ENCODE data around the gene CYREN. TPM values are rescaled to one million over a fixed set of nuclear protein-coding genes. Genes with fewer than 3 reads are reported as not detected.

The CYREN gene, protein sequence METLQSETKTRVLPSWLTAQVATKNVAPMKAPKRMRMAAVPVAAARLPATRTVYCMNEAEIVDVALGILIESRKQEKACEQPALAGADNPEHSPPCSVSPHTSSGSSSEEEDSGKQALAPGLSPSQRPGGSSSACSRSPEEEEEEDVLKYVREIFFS
- total RNA-seq (2021), result 70.5 and 76.0 TPM in 2 replicates
- percentile 88 among the genes with signal in this experiment for Bru-seq, nascent RNA
- percentile 91 among the genes with signal in this experiment for BruChase-seq, experiment 1, labeled RNA remaining after a 2-hour chase
- percentile 92 among the genes with signal in this experiment for BruChase-seq, experiment 2, labeled RNA remaining after a 6-hour chase
- long read RNA-seq, transcript CYREN-202 (4 exons, 1,738 nt), result major isoform, 18 of 102 reads
- long read RNA-seq, transcript CYREN-209 (4 exons, 596 nt), result minor isoform, 9 of 102 reads
- long read RNA-seq, transcript CYREN-211 (2 exons, 844 nt), result minor isoform, 9 of 102 reads
- long read RNA-seq, partial matches to known transcripts, result 3 of 102 reads
- long read RNA-seq, other reads (novel, unspliced or antisense), result 54 of 102 reads

DNA sequence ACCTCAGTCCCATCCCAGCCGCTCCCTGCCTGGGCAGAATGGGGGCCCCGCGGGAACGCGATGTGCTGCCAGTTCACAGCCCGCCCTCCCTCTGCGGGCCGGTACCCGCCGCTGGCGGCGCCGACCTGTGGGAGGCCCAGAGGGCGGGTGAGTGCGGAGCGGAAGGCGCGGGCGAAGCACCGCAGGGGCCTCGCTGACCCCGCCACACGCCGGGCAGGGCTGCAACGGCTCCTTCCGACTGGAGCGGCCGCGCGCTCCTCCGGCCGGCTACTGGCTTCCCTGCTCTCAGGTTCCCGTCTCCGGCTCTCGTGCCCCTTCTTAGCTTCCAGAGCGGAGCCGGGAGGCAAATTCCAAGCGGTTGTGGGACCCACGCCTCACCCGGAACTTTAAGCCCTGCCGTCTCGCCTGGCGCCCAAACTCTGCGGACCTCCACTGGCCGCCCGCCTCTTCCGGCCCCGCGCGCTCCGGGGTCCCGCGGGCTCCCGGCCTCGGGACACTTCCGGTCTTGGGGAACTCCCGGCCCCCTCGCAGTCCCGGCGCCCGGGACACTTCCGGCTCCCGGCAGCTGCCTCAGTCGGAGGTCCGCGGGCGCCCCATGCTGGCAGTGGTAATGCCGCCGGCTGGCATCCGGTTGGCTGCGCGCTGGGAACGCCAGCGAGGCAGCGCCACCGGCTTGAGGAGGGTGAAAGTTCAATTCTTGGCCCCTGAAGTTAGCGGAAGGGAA is at the start of gene CYREN:
Gene CYREN, minus strand, starts transcription at position 434 of the 724 bp plus-strand sequence. CDS start 1,785 bp downstream, outside the sequence.
- no TSS peak for BruUV-seq (replicated peaks)
- Histone ChIP-seq H3K27ac (peak within 1 kb of the TSS; percentile 81), H3K79me2 (ENCODE audit: low read depth) (peaks cover 28% of the 10 kb centered on the region), H4K20me1 (ENCODE audit: insufficient read depth) (0 out of 2 replicates have a peak, but pooled peaks cover 7% of the 10 kb centered on the region), H3K4me3 (peak within 1 kb of the TSS; percentile 88), H3K9me2 (ENCODE audit: insufficient read depth) (no peaks in the 10 kb centered on the region), H2AFZ (peak within 1 kb of the TSS; percentile 85), H3F3A (ENCODE audit: insufficient read depth, low read depth) (peaks cover 18% of the 10 kb centered on the region), H3K4me2 (peak within 1 kb of the TSS; percentile 96), H3K9me3 (ENCODE audit: insufficient read depth, low read depth) (no peaks in the 10 kb centered on the region), H3K36me3 (ENCODE audit: low read depth) (peaks cover 19% of the 10 kb centered on the region), H3K27me3 (ENCODE audit: insufficient read depth, low read depth) (no peaks in the 10 kb centered on the region), H3K4me1 (replicated peaks; ENCODE audit: insufficient read depth) (peaks cover 19% of the 10 kb centered on the region)
- POLR2A ChIA-PET (ENCODE audit: unreplicated experiment), result no interaction called here
- CTCF ChIA-PET, result interaction anchor here (0.9 kb wide), 1 partner anchor 23 kb away, joined by 3 read pairs; no protein-coding TSS in a partner anchor
- no peak for TF ChIP-seq EZH2 (IDR thresholded peaks at IDR 0.05; ENCODE audit: low read depth)
- TF ChIP-seq, protein P1, sequence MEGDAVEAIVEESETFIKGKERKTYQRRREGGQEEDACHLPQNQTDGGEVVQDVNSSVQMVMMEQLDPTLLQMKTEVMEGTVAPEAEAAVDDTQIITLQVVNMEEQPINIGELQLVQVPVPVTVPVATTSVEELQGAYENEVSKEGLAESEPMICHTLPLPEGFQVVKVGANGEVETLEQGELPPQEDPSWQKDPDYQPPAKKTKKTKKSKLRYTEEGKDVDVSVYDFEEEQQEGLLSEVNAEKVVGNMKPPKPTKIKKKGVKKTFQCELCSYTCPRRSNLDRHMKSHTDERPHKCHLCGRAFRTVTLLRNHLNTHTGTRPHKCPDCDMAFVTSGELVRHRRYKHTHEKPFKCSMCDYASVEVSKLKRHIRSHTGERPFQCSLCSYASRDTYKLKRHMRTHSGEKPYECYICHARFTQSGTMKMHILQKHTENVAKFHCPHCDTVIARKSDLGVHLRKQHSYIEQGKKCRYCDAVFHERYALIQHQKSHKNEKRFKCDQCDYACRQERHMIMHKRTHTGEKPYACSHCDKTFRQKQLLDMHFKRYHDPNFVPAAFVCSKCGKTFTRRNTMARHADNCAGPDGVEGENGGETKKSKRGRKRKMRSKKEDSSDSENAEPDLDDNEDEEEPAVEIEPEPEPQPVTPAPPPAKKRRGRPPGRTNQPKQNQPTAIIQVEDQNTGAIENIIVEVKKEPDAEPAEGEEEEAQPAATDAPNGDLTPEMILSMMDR (conservative IDR thresholded peaks at IDR 0.05), result peak; percentile 73
- intact Hi-C loops (cut with micrococcal nuclease; ENCODE audit: unreplicated experiment), result loop anchor here (1.0 to 10.0 kb wide), 9 partner anchors 41 to 733 kb away; partner anchors contain the start of genes AGBL3, NUP205 and WDR91
- DNase-seq, result peak; percentile 88 to 95

DNA sequence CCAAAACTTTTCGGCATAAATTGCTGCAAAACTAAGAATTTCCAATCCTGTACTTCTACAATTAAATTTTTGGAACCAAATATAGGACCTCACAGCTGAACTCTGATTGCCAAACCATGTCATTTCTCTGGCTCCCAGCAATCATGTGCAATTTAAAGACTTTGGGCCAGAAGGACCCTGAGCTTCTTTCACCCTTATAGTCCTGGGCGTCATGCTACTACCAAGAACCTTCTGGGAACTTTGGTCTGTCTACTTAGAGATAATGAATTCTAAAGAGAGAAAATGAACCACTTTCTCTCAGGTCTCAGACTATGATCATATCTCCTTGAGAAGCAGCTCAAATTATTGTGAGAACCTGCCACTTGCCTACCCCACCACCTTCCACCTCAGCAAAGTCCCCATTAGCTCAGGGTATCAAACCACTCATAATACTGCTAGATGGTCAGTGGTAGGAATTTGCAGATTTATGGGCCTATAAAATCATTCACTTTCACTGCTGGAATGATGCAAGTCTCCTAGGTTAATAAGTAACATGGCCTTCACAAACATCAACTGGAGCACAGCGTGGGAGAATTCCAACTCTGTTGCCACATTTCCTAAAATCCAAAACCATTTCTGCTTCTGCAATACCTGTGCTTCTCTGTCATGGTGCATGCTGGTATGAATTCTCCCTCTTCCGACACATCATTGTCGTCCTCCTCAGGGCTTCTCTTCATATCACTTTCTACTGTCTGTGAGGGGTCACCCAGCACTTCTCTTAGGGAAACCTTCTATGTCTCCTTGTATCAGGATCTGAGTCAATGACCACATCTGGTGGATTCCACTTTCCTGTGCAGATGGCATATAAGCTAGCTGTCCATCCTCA is 47.4 kb upstream of the CYREN start:
- Histone ChIP-seq H3K9me2 (ENCODE audit: insufficient read depth) (no peaks in the 10 kb centered on the region), H3K36me3 (ENCODE audit: low read depth) (no peaks in the 10 kb centered on the region), H3F3A (ENCODE audit: insufficient read depth, low read depth) (no peaks in the 10 kb centered on the region), H3K27me3 (ENCODE audit: insufficient read depth, low read depth) (no peaks in the 10 kb centered on the region), H3K27ac (no peak overlapping the region), H3K4me3 (no peak overlapping the region), H3K79me2 (ENCODE audit: low read depth) (no peaks in the 10 kb centered on the region), H2AFZ (no peak overlapping the region), H3K9me3 (ENCODE audit: insufficient read depth, low read depth) (no peaks in the 10 kb centered on the region), H3K4me2 (no peak overlapping the region), H4K20me1 (ENCODE audit: insufficient read depth) (no peaks in the 10 kb centered on the region), H3K4me1 (replicated peaks; ENCODE audit: insufficient read depth) (no peaks in the 10 kb centered on the region)
- POLR2A ChIA-PET (ENCODE audit: unreplicated experiment), result no interaction called here
- intact Hi-C loops (cut with micrococcal nuclease; ENCODE audit: unreplicated experiment), result no loop called here
- CTCF ChIA-PET, result no interaction called here
- BruUV-seq (replicated peaks), result no TSS peak
- TF ChIP-seq, protein P1 (conservative IDR thresholded peaks at IDR 0.05), result no peak
- no peak for TF ChIP-seq EZH2 (IDR thresholded peaks at IDR 0.05; ENCODE audit: low read depth)
- no peak for DNase-seq

DNA sequence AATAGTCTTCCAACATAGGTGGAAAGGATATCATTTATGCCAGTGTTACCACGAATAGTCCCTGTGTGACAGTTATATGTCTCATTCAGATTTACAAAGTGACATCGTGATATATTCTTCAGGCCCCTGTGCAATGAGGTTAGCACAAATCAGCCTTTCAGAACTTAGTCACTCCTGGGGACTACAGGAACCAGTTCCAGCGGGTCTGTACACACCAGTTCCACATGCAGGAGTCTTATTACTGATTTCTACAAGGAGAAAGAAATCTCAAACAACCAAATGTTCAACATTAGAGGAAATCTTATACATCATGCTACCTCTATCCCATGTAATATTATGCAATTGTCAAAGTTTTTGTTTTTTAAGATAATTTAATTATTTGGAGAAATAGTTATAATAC is 45.2 kb upstream of the CYREN start:
- Histone ChIP-seq H2AFZ (no peak overlapping the region), H3F3A (ENCODE audit: insufficient read depth, low read depth) (no peaks in the 10 kb centered on the region), H3K27ac (no peak overlapping the region), H4K20me1 (ENCODE audit: insufficient read depth) (no peaks in the 10 kb centered on the region), H3K4me1 (replicated peaks; ENCODE audit: insufficient read depth) (no peaks in the 10 kb centered on the region; the same call in 1 of the 2 replicates), H3K4me2 (no peak overlapping the region), H3K27me3 (ENCODE audit: insufficient read depth, low read depth) (no peaks in the 10 kb centered on the region), H3K9me2 (ENCODE audit: insufficient read depth) (no peaks in the 10 kb centered on the region), H3K79me2 (ENCODE audit: low read depth) (no peaks in the 10 kb centered on the region), H3K9me3 (ENCODE audit: insufficient read depth, low read depth) (no peaks in the 10 kb centered on the region), H3K4me3 (no peak overlapping the region), H3K36me3 (ENCODE audit: low read depth) (no peaks in the 10 kb centered on the region)
- DNase-seq, result no peak
- ChIA-PET POLR2A (ENCODE audit: unreplicated experiment) (no interaction called here), CTCF (no interaction called here)
- BruUV-seq (replicated peaks), result no TSS peak
- intact Hi-C loops (cut with micrococcal nuclease; ENCODE audit: unreplicated experiment), result no loop called here
- TF ChIP-seq, protein P1 (conservative IDR thresholded peaks at IDR 0.05), result no peak
- TF ChIP-seq EZH2 (IDR thresholded peaks at IDR 0.05; ENCODE audit: low read depth), result no peak
